GM18508 (cell line): ENCODE data around the gene GPRC5A.
A peak's percentile ranks its signal among the peaks of the same experiment; 100 is the strongest.
"Not testable (repeated sequence)": the region's sequence is repeated elsewhere in the genome, so short reads cannot be mapped to it uniquely, and the experiment has no call there.

Experiments used
- ATAC-seq: cut with Tn5 transposase; IDR thresholded peaks from one replicate; pipeline ENCODE4 v1.9.1; 2021; ENCODE audit warnings: moderate number of reproducible peaks; ENCODE audit not compliant: insufficient read depth, unreplicated experiment

Gene GPRC5A, protein sequence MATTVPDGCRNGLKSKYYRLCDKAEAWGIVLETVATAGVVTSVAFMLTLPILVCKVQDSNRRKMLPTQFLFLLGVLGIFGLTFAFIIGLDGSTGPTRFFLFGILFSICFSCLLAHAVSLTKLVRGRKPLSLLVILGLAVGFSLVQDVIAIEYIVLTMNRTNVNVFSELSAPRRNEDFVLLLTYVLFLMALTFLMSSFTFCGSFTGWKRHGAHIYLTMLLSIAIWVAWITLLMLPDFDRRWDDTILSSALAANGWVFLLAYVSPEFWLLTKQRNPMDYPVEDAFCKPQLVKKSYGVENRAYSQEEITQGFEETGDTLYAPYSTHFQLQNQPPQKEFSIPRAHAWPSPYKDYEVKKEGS

DNA sequence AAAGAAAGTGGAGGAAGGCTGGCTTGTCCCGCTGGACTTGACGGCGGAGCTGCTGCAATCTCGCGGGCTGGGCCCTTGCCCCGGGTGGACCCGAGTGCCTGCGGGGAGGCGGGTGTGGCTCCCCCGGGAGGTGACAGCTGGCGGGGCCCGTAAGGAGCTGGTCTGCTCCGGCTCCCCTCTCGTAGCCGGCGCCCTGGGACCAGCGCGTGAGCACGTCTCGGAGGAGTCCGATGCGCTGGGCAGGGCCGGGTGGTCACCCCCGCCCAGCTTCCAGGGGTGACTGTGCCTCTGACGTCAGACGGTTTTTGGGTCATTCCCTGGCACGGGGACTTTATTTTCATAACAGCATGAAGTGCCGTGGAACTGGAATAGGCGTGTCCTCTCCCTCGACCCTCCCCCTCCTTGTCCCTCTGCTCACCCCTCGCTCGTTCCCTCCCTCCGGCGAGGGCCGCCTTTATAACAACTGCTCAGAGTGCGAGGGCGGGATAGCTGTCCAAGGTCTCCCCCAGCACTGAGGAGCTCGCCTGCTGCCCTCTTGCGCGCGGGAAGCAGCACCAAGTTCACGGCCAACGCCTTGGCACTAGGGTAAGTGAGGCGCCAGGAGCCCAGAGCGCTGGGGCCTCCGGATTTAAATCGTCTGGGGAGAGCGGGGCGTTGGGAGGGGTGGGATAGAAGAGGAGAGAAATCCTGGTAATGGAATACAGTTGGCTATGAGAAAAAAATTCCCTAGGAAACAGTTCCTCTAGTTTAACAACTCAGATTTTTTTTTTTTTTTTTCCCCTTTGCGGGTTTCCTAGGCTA, at the start of gene GPRC5A:
GPRC5A (plus strand) TSS at position 483 of the 801 bp plus-strand sequence. CDS start 16,688 bp downstream, outside the sequence.
- peak; percentile 20 for ATAC-seq

DNA sequence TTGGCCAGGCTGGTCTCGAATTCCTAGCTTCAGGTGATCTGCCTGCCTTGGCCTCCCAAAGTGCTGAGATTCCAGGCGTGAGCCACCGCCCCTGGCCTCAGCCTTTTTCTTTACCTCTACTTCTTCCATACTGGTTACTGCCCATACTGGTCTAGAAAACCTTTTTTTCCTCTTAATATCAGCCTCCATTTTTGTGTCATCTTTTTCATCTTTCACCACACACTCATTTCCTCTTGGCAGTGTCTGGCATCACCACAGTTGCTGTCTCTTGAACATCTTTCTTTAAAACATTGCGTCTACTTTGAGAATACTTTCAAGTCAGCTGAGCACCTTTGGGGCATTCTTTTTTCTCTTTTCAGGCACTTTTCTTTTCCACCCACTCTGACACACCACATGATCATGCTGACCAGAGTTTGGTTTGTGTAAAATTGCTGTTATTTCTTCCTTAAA, 45.5 kb upstream of the GPRC5A start:
- no peak for ATAC-seq

DNA sequence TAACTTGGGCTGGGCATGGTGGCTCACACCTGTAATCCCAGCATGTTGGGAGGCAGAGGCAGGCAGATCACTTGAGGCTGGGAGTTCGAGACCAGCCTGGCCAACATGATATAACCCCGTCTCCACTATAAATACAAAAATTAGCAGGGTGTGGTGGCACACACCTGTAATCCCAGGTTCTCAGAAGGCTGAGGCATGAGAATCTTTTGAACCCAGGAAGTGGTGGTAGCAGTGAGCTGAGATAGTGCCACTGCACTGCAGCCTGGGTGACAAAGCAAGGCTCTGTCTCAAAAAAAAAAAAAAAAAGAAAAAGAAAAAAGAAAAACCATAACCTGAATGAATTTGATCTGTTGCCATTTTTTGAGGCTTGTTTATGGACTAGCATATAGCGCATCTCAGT, 44.6 kb upstream of the GPRC5A start:
- ATAC-seq = not testable (repeated sequence)

DNA sequence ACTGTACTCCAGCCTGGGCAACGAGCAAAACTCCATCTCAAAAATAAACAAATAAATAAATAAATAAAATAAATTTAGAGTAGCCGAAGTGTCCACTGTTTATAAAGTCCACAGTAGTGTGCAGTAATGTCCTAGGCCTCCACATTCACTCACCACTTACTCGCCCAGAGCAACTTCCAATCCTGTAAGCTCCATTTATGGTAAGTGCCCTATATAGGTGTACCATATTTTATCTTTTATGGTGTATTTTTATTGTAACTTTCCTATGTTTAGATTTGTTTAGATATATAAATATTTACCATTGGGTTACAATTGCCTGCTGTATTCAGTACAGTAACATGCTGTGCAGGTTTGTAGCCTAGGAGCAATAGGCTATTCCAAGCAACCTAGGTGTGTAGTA, 37.9 kb upstream of the GPRC5A start:
- ATAC-seq = no peak

DNA sequence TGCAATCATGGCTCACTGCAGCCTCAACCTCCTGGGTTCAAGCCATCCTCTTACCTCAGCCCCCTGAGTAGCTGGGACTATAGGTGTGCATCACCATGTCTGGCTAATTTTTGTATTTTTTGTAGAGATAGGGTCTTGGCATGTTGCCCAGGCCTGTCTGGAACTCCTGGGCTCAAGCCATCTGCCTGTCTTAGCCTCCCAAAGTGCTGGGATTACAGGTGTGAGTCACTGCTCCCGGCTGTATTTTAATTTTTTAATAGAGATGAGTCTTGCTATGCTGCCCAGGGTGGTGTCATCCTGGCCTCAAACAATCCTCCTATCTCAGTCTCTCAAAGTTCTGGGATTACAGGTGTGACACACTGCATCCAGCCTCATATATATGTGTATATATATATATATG, 31.7 kb upstream of the GPRC5A start:
- no peak for ATAC-seq

DNA sequence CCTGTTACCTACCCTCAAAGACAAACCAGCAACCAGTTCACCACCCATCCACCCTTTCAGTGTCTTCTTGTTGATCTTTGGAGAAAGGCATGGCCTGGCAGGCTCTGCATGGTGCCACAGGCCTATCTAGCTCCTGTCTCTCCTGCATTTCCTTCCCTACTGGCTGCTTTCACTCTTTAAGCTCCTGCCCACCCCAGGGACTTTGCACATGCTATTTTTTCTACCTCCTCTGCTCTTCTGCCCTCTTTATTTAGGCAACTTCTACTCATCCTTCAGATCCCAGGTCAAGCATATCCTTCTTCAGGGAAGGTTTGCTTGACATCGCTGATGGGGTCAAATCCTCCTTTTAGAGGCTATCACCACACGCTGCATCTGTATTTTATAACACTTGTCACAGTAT, 27.1 kb upstream of the GPRC5A start:
- ATAC-seq = no peak

GRCh38 chr12:12868477-12869235, 22.7 kb upstream of the GPRC5A start:
- ATAC-seq = no peak

DNA sequence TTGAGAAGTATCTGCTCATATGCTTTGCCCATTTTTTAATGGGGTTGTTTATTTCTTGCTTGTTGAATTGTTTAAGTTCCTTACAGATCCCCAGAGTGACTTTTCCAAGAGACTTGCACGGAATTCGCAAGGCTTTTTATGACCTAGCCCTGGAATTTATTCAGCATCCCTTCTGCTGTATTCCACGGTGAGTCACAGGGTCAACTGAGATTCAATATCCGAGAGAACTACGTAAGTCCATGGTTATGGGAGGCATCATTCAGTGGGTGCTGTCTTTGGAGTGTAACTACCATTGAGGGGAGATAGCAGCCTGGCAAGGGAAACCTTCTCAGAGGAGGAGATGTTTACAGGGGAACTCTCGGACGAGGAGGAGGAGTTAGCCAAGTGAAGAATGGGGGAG, 20.9 kb upstream of the GPRC5A start:
- no peak for ATAC-seq

- no peak for ATAC-seq
Measured at GRCh38 chr12:12871587-12872138, 19.7 kb upstream of the GPRC5A start.

GRCh38 chr12:12872139-12872933, 19.0 kb upstream of the GPRC5A start:
- no peak for ATAC-seq

DNA sequence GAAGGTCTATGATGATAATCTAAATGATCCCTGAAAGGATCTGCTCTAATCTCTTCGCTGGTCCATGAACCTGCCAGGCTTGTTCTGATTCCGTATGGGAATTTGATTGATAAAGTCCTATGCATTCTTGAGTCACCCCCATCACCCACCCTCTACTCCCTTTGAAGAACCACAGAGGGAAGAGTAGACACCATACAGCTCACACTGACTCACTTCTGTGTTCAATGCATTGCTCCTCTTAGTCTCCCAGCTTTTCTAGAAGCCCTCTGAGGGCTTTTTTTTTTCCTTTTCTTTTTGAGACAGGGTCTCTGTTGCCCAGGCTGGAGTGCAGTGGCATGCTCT, 18.5 kb upstream of the GPRC5A start:
- ATAC-seq = no peak

- ATAC-seq = no peak
Measured at GRCh38 chr12:12874029-12874428, 17.3 kb upstream of the GPRC5A start.

- not testable (repeated sequence) for ATAC-seq
Measured at GRCh38 chr12:12875301-12875700, 16.1 kb upstream of the GPRC5A start.

- no peak for ATAC-seq
Measured at GRCh38 chr12:12877153-12877768, 14.1 kb upstream of the GPRC5A start.

- ATAC-seq = no peak
Measured at GRCh38 chr12:12877781-12878455, 13.4 kb upstream of the GPRC5A start.

DNA sequence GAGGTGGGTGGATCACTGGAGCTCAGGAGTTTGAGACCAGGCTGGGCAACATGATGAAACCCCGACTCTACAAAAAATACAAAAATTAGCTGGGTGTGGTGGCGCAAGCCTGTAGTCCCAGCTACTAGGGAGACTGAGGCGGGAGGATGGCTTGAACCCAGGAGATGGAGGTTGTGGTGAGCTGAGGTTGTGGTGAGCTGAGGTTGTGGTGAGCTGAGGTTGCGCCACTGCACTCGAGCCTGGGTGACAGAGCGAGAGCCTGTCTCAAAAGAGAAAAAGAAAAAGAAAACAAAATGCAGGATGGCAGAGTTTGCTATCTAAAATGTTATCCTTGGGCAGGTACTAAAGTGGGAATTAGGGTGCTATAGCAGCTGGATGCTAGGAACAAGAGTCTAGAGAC, 10.8 kb upstream of the GPRC5A start:
- ATAC-seq = no peak

DNA sequence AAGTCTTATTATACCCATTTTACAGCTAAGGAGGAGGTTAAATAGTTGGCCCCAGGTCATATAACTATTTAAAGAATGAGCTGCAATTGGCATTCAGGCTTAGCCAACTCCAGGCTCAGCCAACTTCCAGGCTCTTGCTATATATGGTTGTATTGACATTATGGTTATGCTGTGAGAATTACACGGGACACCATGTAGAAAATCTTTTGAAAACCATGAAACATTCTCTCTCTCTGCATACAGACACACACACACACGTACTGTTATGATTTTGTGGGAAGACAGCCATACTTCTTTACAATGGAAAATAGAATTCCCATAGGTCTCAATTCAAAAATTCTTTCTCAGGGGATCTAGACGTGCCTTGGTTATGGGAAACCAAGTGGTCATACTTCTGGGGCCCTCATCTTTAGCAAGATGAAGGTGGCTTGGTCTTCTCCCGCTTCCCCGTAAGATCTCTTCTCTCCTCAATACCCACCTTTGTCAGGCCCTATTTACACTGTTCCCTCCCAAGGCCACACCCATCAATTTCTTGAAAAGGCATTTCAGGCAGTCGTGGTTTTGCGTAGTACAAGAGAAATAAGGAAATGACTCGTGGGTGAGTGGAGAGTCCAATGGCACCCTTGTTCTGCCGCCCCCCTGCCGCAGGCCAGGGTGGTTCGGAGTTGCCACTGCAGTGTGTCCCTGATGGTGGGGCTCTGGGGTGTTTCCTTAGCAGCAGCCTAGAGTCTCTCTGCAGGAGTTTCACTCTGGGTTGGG, 10.0 kb upstream of the GPRC5A start:
- no peak for ATAC-seq

- ATAC-seq = no peak
Measured at GRCh38 chr12:12882288-12882687, 9.1 kb upstream of the GPRC5A start.
